Fibroblast of skin of back (primary cell): Measurements from ENCODE around the gene AIG1.
"Not testable (repeated sequence)": the region's sequence is repeated elsewhere in the genome, so short reads cannot be mapped to it uniquely, and the experiment has no call there.

ENCODE experiments used
- DNase-seq: peaks from one replicate; pipeline ENCODE4 v3.0.0-alpha.2; 2013

AIG1 gene

DNA sequence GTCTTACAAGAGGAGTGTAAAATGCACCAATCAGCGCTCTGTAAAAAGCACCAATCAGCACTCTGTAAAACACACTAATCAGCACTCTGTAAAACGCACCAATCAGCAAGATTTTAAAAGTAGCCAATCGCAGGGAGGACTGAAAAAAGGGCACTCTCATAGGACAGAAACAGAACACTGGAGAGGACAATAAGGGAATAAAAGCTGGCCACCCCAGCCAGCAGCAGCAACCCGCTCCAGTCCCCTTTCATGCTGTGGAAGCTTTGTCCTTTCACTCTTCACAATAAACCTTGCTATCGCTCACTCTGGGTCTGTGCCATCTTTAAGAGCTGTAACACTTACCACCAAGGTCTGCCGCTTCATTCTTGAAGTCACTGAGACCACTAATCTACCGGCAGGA is 1.7 kb upstream of the AIG1 start:
- no peak for DNase-seq

DNA sequence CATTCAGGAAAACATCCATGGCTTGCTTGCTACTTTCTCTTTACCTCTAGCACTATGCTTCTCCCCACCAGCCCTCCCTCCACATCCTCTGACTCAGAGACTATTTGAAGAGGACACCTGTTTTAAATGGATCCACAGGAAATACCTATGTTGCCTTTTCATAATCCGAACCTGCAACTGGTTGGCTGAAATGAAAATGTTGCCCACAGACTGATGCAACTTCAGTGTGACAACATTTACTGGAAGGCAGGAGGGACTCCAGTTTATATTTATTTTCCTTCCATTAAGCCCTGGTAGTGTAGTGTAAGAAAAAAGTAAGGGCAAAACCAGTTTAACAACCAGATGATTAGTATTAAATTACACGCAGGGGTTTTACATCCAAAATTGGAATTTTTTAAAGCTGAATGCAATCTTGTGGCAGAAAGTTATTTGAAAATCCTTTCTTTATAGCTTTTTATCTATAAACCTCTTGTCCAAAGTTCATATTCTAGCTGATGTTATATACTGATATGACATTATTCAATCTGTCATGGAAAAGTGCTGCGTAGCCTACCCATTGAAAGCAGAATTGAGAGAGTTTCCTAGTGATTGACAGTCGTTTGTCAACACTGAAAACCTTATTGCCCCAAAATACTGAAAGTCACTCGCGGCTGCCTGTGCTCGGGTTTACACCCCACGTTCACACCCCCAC is 881 bp upstream of the AIG1 start:
- DNase-seq, result peak; percentile 56

- peak; percentile 80 for DNase-seq
Measured at GRCh38 chr6:143060354-143060805, 309 bp upstream of the AIG1 start.

DNA sequence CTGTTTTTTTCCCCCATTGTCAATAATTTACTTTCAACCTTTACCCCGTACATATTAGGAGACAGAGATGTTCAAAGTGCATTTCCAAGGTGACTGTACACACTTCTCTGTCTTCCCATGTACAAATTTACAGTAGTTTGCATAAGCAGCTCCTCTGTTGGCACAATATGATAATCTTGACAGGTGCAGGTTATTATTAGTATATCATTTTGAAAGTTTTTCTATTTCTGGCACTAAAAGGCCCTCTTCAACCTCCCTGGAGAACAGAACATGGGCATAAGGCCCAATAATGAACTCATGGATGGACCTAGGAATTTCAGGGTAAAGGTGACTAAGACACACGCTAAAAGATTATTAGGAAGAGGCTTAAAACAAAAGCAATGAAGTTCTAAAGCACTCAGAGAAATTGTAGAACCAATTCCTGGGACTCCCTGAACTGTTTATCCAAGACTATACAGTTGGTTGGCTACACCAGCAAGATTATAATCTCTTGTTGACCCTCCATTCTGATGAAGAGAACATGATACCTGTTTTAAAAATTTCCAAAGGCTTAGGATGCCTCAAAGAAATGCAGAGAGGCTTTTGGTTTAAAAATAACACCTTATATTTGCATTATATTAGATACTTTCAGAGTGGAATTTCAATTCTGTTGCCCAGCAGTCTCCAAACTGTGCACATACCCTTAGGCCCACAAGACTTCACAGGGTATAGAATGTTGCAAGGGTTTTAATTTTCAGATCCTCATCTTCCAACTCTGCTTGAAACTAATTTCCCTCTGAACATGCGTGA is 1.1 kb downstream of the AIG1 start:
- DNase-seq, result no peak

DNA sequence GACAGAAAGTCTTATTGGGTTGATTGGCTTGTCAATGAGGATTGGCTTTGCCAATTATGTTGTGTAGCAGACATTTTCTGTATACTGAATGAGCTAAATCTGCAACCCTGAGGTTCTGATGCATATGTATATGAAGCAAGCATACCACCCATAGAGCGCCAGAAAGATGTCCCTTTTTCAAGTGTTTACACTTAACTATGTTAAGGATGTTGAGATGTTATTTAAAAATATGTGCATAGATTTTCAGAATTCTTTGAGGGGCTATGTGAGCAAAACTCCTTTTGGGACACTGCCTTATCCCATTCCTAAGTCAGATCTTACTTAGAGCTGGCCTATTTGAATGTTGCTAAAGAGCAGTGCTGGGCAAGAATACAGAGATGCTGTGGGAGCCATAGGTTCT is 1.9 kb downstream of the AIG1 start:
- DNase-seq, result no peak

GRCh38 chr6:143063631-143064030 is 2.9 kb downstream of the AIG1 start:
- DNase-seq, result no peak

- no peak for DNase-seq
Measured at GRCh38 chr6:143064271-143064670, 3.6 kb downstream of the AIG1 start.

GRCh38 chr6:143064951-143065683 is 4.4 kb downstream of the AIG1 start:
- no peak for DNase-seq

GRCh38 chr6:143068001-143068400 is 7.3 kb downstream of the AIG1 start:
- peak; percentile 32 for DNase-seq

GRCh38 chr6:143074101-143074500 is 13.4 kb downstream of the AIG1 start:
- no peak for DNase-seq

- no peak for DNase-seq
Measured at GRCh38 chr6:143074670-143075318, 14.1 kb downstream of the AIG1 start.

- no peak for DNase-seq
Measured at GRCh38 chr6:143078468-143079324, 18.0 kb downstream of the AIG1 start.

GRCh38 chr6:143079325-143079640 is 18.6 kb downstream of the AIG1 start:
- no peak for DNase-seq

GRCh38 chr6:143082274-143082673 is 21.6 kb downstream of the AIG1 start:
- DNase-seq, result not testable (repeated sequence)

GRCh38 chr6:143084019-143084418 is 23.3 kb downstream of the AIG1 start:
- DNase-seq, result not testable (repeated sequence)

- DNase-seq, result not testable (repeated sequence)
Measured at GRCh38 chr6:143087335-143087734, 26.6 kb downstream of the AIG1 start.

GRCh38 chr6:143087856-143088255 is 27.2 kb downstream of the AIG1 start:
- no peak for DNase-seq

DNA sequence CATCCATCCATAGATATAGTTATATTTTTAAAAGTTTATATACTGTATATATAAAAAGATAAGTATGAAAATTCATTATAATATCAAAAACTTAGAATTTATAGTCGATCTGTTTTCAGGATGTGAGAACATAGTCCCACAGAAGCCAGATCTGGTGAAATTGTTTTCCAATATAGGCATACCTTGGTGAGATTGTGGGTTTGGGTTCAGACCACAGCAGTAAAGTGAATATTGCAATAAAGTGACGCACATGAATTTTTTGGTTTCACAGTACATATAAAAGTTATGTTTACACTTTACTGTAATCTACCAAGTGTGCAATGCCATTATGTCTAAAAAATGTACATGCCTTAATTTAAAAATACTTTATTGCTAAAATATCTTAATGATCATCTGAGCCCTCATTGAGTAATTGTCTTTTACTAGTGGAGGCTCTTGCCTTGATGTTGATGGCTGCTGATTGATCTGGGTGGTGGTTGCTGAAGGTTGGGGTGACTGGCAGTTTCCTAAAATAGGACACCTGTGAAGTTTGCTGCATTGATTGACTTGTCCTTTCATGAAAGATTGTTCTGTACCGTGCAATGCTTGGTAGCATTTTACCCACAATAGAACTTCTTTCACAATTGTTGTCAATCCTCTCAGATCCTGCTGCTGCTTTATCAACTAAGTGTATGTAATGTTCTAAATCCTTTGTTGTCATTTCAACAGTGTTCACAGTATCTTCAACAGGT is 29.8 kb downstream of the AIG1 start:
- no peak for DNase-seq

DNA sequence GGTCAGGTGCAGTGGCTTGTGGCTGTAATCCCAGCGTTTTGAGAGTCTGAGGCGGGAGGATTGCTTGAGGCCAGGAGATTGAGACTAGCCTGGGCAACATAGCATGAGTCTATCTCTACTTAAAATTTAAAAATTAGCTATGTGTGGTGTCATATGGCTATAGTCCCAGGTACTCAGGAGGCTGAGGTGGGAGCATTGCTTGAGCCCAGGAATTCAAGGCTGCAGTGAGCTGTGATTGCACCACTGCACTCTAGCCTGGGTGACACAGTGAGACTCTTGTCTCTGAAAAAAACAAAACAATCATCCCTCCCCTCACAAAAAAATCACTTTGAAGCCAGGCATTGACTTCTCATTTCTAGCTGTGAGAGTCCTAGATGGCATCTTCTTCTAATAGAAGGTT is 32.1 kb downstream of the AIG1 start:
- DNase-seq, result no peak

- DNase-seq, result no peak
Measured at GRCh38 chr6:143093290-143093689, 32.6 kb downstream of the AIG1 start.

- DNase-seq, result no peak
Measured at GRCh38 chr6:143096403-143096802, 35.7 kb downstream of the AIG1 start.
